ENCODE measurements around the gene UBC.

- TF ChIP-seq, protein P1, sequence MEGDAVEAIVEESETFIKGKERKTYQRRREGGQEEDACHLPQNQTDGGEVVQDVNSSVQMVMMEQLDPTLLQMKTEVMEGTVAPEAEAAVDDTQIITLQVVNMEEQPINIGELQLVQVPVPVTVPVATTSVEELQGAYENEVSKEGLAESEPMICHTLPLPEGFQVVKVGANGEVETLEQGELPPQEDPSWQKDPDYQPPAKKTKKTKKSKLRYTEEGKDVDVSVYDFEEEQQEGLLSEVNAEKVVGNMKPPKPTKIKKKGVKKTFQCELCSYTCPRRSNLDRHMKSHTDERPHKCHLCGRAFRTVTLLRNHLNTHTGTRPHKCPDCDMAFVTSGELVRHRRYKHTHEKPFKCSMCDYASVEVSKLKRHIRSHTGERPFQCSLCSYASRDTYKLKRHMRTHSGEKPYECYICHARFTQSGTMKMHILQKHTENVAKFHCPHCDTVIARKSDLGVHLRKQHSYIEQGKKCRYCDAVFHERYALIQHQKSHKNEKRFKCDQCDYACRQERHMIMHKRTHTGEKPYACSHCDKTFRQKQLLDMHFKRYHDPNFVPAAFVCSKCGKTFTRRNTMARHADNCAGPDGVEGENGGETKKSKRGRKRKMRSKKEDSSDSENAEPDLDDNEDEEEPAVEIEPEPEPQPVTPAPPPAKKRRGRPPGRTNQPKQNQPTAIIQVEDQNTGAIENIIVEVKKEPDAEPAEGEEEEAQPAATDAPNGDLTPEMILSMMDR (IDR thresholded peaks at IDR 0.05) = no peak
- no peak for TF ChIP-seq POLR2A (IDR thresholded peaks at IDR 0.05)
Observed at GRCh38 chr12:124952801-124953200, 38.4 kb upstream of the UBC start.

Data from vagina (tissue), 2 donors.